ENCODE measurements around the gene MRPL20.

- TF ChIP-seq CTCF (IDR thresholded peaks at IDR 0.05) (no peak), POLR2A (IDR thresholded peaks at IDR 0.05) (no peak), POLR2AphosphoS5 (IDR thresholded peaks at IDR 0.05) (no peak)
These were observed 48.4 kb downstream of the MRPL20 start, which contains the start of gene MXRA8 for GRCh38 chr1:1358433-1359271.
